ENCODE measurements around the gene KIZ.

DNA sequence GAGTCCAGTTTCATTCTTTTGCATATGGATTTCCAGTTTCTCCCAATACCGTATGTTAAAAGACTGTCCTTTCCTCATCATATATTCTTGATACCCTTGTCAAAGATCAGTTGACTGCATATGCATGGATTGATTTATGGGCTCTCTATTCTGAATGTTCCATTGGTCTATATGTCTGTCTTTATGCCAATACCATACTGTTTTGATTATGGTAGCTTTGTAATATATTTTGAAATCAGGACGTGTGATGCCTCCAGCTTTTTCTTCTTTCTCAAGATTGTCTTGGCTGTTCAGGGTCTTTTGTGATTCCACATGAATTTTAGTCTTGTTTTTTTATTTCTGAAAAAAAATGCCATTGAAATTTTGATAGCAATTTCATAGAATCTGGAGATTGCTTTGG is 51.9 kb downstream of the KIZ start:
- TF ChIP-seq, protein P1, sequence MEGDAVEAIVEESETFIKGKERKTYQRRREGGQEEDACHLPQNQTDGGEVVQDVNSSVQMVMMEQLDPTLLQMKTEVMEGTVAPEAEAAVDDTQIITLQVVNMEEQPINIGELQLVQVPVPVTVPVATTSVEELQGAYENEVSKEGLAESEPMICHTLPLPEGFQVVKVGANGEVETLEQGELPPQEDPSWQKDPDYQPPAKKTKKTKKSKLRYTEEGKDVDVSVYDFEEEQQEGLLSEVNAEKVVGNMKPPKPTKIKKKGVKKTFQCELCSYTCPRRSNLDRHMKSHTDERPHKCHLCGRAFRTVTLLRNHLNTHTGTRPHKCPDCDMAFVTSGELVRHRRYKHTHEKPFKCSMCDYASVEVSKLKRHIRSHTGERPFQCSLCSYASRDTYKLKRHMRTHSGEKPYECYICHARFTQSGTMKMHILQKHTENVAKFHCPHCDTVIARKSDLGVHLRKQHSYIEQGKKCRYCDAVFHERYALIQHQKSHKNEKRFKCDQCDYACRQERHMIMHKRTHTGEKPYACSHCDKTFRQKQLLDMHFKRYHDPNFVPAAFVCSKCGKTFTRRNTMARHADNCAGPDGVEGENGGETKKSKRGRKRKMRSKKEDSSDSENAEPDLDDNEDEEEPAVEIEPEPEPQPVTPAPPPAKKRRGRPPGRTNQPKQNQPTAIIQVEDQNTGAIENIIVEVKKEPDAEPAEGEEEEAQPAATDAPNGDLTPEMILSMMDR (conservative IDR thresholded peaks at IDR 0.05 in 1 of 2, IDR thresholded peaks at IDR 0.05 in 1 of 2; ENCODE audit: extremely low read depth in 1 of 2, insufficient read depth in 1 of 2, low read depth in 1 of 2, low read length in 2 of 2), result no peak
- no peak for TF ChIP-seq EZH2 (IDR thresholded peaks at IDR 0.05; ENCODE audit: borderline replicate concordance, low read length)

Measured in mammary epithelial cell (primary cell).